Neural cell (in vitro differentiated cells): ENCODE results near the gene HTR1A. TPM values are rescaled to one million over a fixed set of nuclear protein-coding genes. Genes with fewer than 3 reads are reported as not detected.

Experiments used
- H2AFZ ChIP-seq: fragments of 200-600, 300-800 bp; sonication (generic), shearing (Covaris generic); 2 replicates; pipeline ENCODE4 v1.6.0; 2014; ENCODE audit warnings: low read depth, mild to moderate bottlenecking, antibody characterized with exemption, low read length, moderate library complexity
- H3F3A ChIP-seq: fragments of 200-600 bp; shearing (Covaris generic); 2 replicates; pipeline ENCODE4 v1.6.1; 2016; ENCODE audit warnings: mild to moderate bottlenecking, moderate library complexity, mixed read lengths, antibody characterized with exemption, low read length; ENCODE audit not compliant: insufficient read depth, poor library complexity, severe bottlenecking
- H3K27ac ChIP-seq: fragments of 200-600, 300-800 bp; sonication (generic), shearing (Covaris generic); 2 replicates; pipeline ENCODE4 v1.5.1; 2014; ENCODE audit warnings: mild to moderate bottlenecking, low read length, moderate library complexity
- H3K27me3 ChIP-seq: fragments of 300-800, 200-600 bp; sonication (generic), shearing (Covaris generic); 2 replicates; pipeline ENCODE4 v1.6.0; 2014; ENCODE audit warnings: mild to moderate bottlenecking, low read depth, low read length, moderate library complexity; ENCODE audit not compliant: insufficient read depth
- H3K36me3 ChIP-seq: fragments of 300-800, 200-600 bp; sonication (generic), shearing (Covaris generic); 2 replicates; pipeline ENCODE4 v1.5.1; 2014; ENCODE audit warnings: mild to moderate bottlenecking, antibody characterized with exemption, low read length, moderate library complexity; ENCODE audit not compliant: insufficient read depth
- H3K4me2 ChIP-seq: fragments of 300-800, 200-600 bp; sonication (generic), shearing (Covaris generic); 2 replicates; pipeline ENCODE4 v1.6.0; 2014; ENCODE audit warnings: mild to moderate bottlenecking, low read length
- H3K4me3 ChIP-seq: fragments of 300-800, 200-600 bp; sonication (generic), shearing (Covaris generic); 2 replicates; pipeline ENCODE4 v1.5.1; 2014; ENCODE audit warnings: mild to moderate bottlenecking, low read length, moderate library complexity
- H3K79me2 ChIP-seq: fragments of 200-600 bp; shearing (Covaris generic); replicated peaks from 2 replicates; pipeline ENCODE4 v1.6.0; 2014; ENCODE audit warnings: mild to moderate bottlenecking, low read length, moderate library complexity; ENCODE audit not compliant: insufficient read depth
- H3K9ac ChIP-seq: fragments of 300-800, 200-600 bp; sonication (generic), shearing (Covaris generic); 2 replicates; pipeline ENCODE4 v1.6.1; 2016; ENCODE audit warnings: mild to moderate bottlenecking, low read length, mixed read lengths
- H3K9me2 ChIP-seq: fragments of 200-600 bp; shearing (Covaris generic); 2 replicates; pipeline ENCODE4 v1.6.1; 2016; ENCODE audit warnings: mild to moderate bottlenecking, low read length, mixed read lengths; ENCODE audit not compliant: insufficient read depth
- H3K9me3 ChIP-seq: fragments of 200-600, 300-800 bp; sonication (generic), shearing (Covaris generic); 2 replicates; pipeline ENCODE4 v1.6.1; 2016; ENCODE audit warnings: mild to moderate bottlenecking, mixed run types, low read length, moderate library complexity, mixed read lengths
- H4K20me1 ChIP-seq: fragments of 200-600 bp; shearing (Covaris generic); 2 replicates; pipeline ENCODE4 v1.6.1; 2016; ENCODE audit warnings: mild to moderate bottlenecking, mixed run types; ENCODE audit not compliant: insufficient read depth
- EP300 ChIP-seq: fragments of 450-650 bp; conservative IDR thresholded peaks from 2 replicates; pipeline ENCODE4 v1.6.1; 2014; ENCODE audit warnings: antibody characterized with exemption, mild to moderate bottlenecking, moderate library complexity; ENCODE audit not compliant: poor library complexity, severe bottlenecking
- EZH2 ChIP-seq: fragments of 200-600, 300-800 bp; shearing (Covaris generic), sonication (generic); IDR thresholded peaks from 2 replicates; pipeline ENCODE4 v1.6.1; 2014; ENCODE audit warnings: antibody characterized with exemption, low read length, borderline replicate concordance, mild to moderate bottlenecking; ENCODE audit not compliant: insufficient read depth, poor library complexity, severe bottlenecking
- MXI1 ChIP-seq: fragments of 450-650 bp; conservative IDR thresholded peaks from 2 replicates; pipeline ENCODE4 v1.6.1; 2014; ENCODE audit warnings: antibody characterized with exemption, mild to moderate bottlenecking; ENCODE audit not compliant: poor library complexity, severe bottlenecking
- POLR2AphosphoS5 ChIP-seq: IDR thresholded peaks from 2 replicates; pipeline ENCODE4 v1.6.1; 2012
- RAD21 ChIP-seq: fragments of 450-650 bp; conservative IDR thresholded peaks from 2 replicates; pipeline ENCODE4 v1.6.1; 2014; ENCODE audit warnings: antibody characterized with exemption, mild to moderate bottlenecking, moderate library complexity
- REST ChIP-seq: IDR thresholded peaks from 2 replicates; pipeline ENCODE4 v1.6.1; 2012; ENCODE audit warnings: borderline replicate concordance
- SMC3 ChIP-seq: fragments of 450-650 bp; conservative IDR thresholded peaks from 2 replicates; pipeline ENCODE4 v1.6.1; 2014; ENCODE audit warnings: antibody characterized with exemption, mild to moderate bottlenecking, moderate library complexity; ENCODE audit not compliant: poor library complexity
- TAF1 ChIP-seq: IDR thresholded peaks from 2 replicates; pipeline ENCODE4 v1.6.1; 2012; ENCODE audit warnings: low read depth
- polyA plus RNA-seq: library from polyadenylated mRNA; depleted of rRNA; stranded (reverse); fragments of >200 nt; gene quantifications from 2 replicates; pipeline ENCODE4 v1.2.3, GENCODE V29; 2014
- TF ChIP-seq, protein P1 (sequence below): fragments of 450-650 bp; IDR thresholded peaks from 2 replicates; pipeline ENCODE4 v1.5.1; 2014; ENCODE audit warnings: antibody characterized with exemption, mild to moderate bottlenecking, moderate library complexity; ENCODE audit not compliant: poor library complexity, severe bottlenecking

HTR1A gene
- polyA plus RNA-seq, 1 donor from 2014 or later: not detected

GRCh38 chr5:63981864-63982263 lies 19.6 kb upstream of the HTR1A start:
- Histone ChIP-seq H3K9me2 (no peaks in the 10 kb centered on the region), H3K9me3 (no peaks in the 10 kb centered on the region), H3K27me3 (no peaks in the 10 kb centered on the region), H3K36me3 (no peaks in the 10 kb centered on the region), H2AFZ (no peak overlapping the region), H3K9ac (no peak overlapping the region), H3K4me2 (no peak overlapping the region), H3K27ac (no peak overlapping the region), H3K4me3 (no peak overlapping the region), H3K79me2 (no peaks in the 10 kb centered on the region), H4K20me1 (no peaks in the 10 kb centered on the region), H3F3A (no peaks in the 10 kb centered on the region)
- TF ChIP-seq EZH2 (no peak), MXI1 (no peak)

GRCh38 chr5:63963926-63964325 lies 1.7 kb upstream of the HTR1A start:
- no peaks in the 10 kb centered on the region for H4K20me1 ChIP-seq
- H2AFZ ChIP-seq: no peak overlapping the region
- H3K27ac ChIP-seq: no peak overlapping the region
- H3K9me3 ChIP-seq: no peaks in the 10 kb centered on the region
- H3K36me3 ChIP-seq: no peaks in the 10 kb centered on the region
- H3K79me2 ChIP-seq: no peaks in the 10 kb centered on the region
- no peaks in the 10 kb centered on the region for H3F3A ChIP-seq
- TF ChIP-seq TAF1: no peak
- no peak for TF ChIP-seq EP300
- TF ChIP-seq SMC3: no peak
- TF ChIP-seq POLR2AphosphoS5: no peak
- no peak for TF ChIP-seq EZH2
- TF ChIP-seq RAD21: no peak
- TF ChIP-seq, protein P1, sequence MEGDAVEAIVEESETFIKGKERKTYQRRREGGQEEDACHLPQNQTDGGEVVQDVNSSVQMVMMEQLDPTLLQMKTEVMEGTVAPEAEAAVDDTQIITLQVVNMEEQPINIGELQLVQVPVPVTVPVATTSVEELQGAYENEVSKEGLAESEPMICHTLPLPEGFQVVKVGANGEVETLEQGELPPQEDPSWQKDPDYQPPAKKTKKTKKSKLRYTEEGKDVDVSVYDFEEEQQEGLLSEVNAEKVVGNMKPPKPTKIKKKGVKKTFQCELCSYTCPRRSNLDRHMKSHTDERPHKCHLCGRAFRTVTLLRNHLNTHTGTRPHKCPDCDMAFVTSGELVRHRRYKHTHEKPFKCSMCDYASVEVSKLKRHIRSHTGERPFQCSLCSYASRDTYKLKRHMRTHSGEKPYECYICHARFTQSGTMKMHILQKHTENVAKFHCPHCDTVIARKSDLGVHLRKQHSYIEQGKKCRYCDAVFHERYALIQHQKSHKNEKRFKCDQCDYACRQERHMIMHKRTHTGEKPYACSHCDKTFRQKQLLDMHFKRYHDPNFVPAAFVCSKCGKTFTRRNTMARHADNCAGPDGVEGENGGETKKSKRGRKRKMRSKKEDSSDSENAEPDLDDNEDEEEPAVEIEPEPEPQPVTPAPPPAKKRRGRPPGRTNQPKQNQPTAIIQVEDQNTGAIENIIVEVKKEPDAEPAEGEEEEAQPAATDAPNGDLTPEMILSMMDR: no peak
- no peak for TF ChIP-seq REST
- TF ChIP-seq MXI1: no peak
- no peak overlapping the region for H3K4me3 ChIP-seq
- H3K9ac ChIP-seq: no peak overlapping the region
- H3K27me3 ChIP-seq: peaks cover 42% of the 10 kb centered on the region
- no peaks in the 10 kb centered on the region for H3K9me2 ChIP-seq
- H3K4me2 ChIP-seq: no peak overlapping the region
